Cardiac muscle cell (in vitro differentiated cells and primary cell): ENCODE data around the gene ANKRD6. TPM values are rescaled to one million over a fixed set of nuclear protein-coding genes. Genes with fewer than 3 reads are reported as not detected.
"Not testable (repeated sequence)": the region's sequence is repeated elsewhere in the genome, so short reads cannot be mapped to it uniquely, and the experiment has no call there.

ENCODE experiments used
- DNase-seq, 2 donors: peaks; one replicate each; pipeline versions ENCODE4 v3.0.0 to v3.0.0-alpha.2; 2010 to 2017; ENCODE audit warnings: low read depth in 1 of 2, low spot score in 1 of 2
- H3K27ac ChIP-seq: fragments of 200-600 bp; sonication (generic); 2 replicates; pipeline ENCODE4 v1.5.1; 2016
- H3K27me3 ChIP-seq: fragments of 200-600 bp; sonication (generic); 2 replicates; pipeline ENCODE4 v1.6.0; 2016; ENCODE audit warnings: control low read depth
- H3K36me3 ChIP-seq: fragments of 200-600 bp; sonication (generic); 2 replicates; pipeline ENCODE4 v1.5.1; 2016; ENCODE audit warnings: control low read depth
- H3K4me1 ChIP-seq: fragments of 200-600 bp; sonication (generic); 2 replicates; pipeline ENCODE4 v1.8.1; 2017; ENCODE audit warnings: low read depth, mild to moderate bottlenecking, mixed run types
- H3K4me3 ChIP-seq: fragments of 200-600 bp; sonication (generic); 2 replicates; pipeline ENCODE4 v1.5.1; 2016; ENCODE audit warnings: mild to moderate bottlenecking
- H3K9me3 ChIP-seq: fragments of 200-600 bp; sonication (generic); 2 replicates; pipeline ENCODE4 v1.5.1; 2017; ENCODE audit warnings: low read depth, mild to moderate bottlenecking, control low read depth
- polyA plus RNA-seq: library from polyadenylated mRNA; unstranded; fragments of >200 nt; fragmentation: Nextera tagmentation; extraction: Ambion mirVana; gene quantifications from 2 replicates; pipeline ENCODE4 v1.2.1, GENCODE V29; 2016
- total RNA-seq: library from RNA; depleted of rRNA; stranded (reverse); fragments of >200 nt; gene quantifications from 2 replicates; pipeline ENCODE4 v1.2.3, GENCODE V29; 2016
- TF ChIP-seq, protein P1 (sequence below): IDR thresholded peaks from 2 replicates; pipeline ENCODE4 v1.5.1; 2012; ENCODE audit warnings: low read depth, mild to moderate bottlenecking, low read length

The ANKRD6 gene
- total and polyA plus RNA-seq, 2 experiments from 2014 or later, result 10.3 to 21.5 TPM

DNA sequence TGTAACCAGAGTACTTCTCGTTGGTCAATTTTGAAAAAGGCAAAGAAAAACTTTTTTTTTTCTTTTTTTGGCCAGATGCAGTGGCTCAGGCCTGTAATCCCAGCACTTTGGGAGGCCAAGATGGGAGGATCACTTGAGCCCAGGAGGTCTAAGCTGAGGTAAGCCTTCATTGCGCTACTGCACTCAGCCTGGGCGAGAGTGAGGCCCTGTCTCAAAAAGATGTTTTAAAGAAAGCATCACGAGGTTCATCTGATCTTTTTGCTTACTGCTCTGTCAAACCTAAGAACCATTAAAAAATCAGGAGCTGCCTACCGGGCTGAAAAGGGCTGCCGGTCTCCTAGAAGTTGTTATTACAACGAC lies 205.0 kb downstream of the ANKRD6 start:
- TF ChIP-seq, protein P1, sequence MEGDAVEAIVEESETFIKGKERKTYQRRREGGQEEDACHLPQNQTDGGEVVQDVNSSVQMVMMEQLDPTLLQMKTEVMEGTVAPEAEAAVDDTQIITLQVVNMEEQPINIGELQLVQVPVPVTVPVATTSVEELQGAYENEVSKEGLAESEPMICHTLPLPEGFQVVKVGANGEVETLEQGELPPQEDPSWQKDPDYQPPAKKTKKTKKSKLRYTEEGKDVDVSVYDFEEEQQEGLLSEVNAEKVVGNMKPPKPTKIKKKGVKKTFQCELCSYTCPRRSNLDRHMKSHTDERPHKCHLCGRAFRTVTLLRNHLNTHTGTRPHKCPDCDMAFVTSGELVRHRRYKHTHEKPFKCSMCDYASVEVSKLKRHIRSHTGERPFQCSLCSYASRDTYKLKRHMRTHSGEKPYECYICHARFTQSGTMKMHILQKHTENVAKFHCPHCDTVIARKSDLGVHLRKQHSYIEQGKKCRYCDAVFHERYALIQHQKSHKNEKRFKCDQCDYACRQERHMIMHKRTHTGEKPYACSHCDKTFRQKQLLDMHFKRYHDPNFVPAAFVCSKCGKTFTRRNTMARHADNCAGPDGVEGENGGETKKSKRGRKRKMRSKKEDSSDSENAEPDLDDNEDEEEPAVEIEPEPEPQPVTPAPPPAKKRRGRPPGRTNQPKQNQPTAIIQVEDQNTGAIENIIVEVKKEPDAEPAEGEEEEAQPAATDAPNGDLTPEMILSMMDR, result no peak
- peak overlapping the region; percentile 74 for H3K27ac ChIP-seq
- no peaks in the 10 kb centered on the region for H3K4me1 ChIP-seq
- no peak for DNase-seq
- H3K9me3 ChIP-seq, result no peaks in the 10 kb centered on the region
- H3K4me3 ChIP-seq, result peak overlapping the region; percentile 59
- no peaks in the 10 kb centered on the region for H3K27me3 ChIP-seq
- peaks cover 2% of the 10 kb centered on the region for H3K36me3 ChIP-seq

DNA sequence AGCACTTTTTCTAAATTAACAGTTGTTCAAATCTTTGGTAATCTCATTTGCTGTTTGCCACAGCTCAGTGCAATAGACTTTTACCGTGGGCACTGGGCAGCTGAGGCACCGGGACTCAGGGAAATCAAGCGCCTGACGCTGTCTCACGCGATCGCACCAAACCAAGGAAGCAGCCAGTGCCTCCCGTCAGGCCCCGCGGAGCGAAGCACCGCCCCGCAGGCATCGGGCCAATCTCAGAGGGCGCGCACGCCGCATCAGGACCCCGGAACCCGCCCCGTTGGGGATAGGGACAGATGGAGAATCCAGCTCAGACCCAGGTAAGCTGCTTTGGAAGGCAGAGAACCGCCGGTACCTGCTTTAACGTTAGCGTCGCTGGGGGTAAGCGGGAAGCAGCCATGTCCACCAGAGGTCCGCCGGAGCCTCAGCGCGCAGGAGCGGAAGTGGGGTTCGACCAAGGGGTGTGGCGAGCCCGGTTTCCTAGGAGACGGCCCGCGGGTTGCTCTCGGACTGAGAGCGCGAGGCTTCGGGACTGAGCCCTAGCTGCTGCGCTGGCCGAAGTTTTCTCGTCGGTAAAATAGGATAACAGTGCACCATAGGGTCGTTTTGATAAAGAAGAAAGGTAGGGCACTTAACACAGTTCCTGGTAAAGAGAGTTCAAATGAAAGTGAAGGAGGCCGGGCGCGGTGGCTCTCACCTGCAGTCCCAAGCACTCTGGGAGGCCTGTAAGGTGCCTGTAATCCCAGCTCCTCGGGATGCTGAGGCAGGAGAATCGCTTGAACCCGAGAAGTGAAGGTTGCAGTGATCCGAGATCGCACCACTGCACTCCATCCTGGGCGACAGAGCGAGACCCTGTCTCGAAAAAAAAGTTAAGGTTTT lies 205.6 kb downstream of the ANKRD6 start, which contains the start of gene LYRM2:
TSS of gene LYRM2 (minus strand) at position 428 of the 876 bp plus-strand sequence. CDS start at position 397, 31 bp downstream.
- Histone ChIP-seq H3K36me3 (peaks cover 2% of the 10 kb centered on the region), H3K4me3 (peak within 1 kb of the TSS; percentile 59), H3K27me3 (no peaks in the 10 kb centered on the region), H3K9me3 (no peaks in the 10 kb centered on the region), H3K27ac (peak within 1 kb of the TSS; percentile 74), H3K4me1 (no peaks in the 10 kb centered on the region)
- DNase-seq, result peak; percentile 95 to 96
- TF ChIP-seq, protein P1, result no peak

DNA sequence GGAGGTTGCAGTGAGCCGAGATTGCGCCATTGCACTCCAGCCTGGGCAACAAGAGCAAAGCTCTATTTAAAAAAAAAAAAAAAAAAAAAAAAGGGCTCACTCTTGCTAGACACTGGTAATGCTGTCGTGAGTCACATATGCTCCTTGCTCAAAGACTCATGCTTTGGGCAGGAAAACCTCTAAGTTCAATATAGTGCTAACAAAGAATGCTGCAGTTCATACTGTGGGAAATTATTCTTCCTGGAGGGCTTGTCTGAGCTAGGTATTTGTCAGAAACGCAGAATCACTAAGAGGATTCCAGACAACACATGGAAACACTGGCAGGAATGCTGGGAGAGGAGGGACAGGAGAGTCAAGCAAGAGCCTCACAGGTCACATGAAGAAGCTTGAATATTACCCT lies 207.9 kb downstream of the ANKRD6 start:
- H3K36me3 ChIP-seq, result peaks cover 10% of the 10 kb centered on the region
- no peak overlapping the region for H3K4me3 ChIP-seq
- no peak overlapping the region for H3K27ac ChIP-seq
- TF ChIP-seq, protein P1, result no peak
- no peak for DNase-seq
- H3K27me3 ChIP-seq, result no peaks in the 10 kb centered on the region
- no peaks in the 10 kb centered on the region for H3K9me3 ChIP-seq
- no peaks in the 10 kb centered on the region for H3K4me1 ChIP-seq

DNA sequence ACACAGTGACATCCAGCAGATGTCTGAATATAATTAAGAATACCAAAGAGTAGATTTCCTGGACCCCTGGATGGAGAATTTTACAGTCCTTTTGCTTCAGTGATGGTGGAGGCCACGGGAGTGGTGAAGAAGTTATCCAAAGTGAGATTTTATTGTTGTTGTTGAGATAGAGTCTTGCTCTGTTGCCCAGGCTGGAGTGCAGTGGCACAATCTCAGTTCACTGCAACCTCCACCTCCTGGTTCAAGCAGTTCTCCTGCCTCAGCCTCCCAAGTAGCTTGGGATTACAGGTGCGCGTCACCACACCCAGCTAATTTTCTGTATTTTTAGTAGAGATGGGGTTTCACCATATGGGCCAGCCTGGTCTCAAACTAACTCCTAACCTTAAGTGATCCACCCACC lies 208.6 kb downstream of the ANKRD6 start:
- DNase-seq, H3K27me3 ChIP-seq, H3K4me3 ChIP-seq, H3K4me1 ChIP-seq, H3K9me3 ChIP-seq, H3K27ac ChIP-seq: not testable (repeated sequence)
- H3K36me3 ChIP-seq, result peaks cover 12% of the 10 kb centered on the region

DNA sequence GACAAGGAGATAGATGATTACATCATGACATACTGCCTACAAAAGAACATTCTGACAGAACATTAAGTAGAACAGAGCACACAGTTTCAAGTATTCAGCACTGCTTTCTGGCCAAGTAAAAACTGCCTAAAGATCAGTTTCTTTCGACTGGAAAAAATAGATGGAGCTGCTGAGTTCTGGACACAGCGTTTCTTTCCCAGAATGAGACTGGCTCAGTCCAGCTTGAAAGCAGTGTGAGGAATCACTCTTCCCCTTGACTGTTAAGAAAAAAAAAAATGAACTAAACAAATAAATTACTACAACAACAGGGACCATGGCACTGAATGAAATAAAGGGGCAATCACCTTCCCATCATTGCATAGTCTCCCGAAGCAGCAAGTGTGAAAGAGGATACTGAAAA lies 210.0 kb downstream of the ANKRD6 start:
- H3K4me3 ChIP-seq, result no peak overlapping the region
- TF ChIP-seq, protein P1, result no peak
- no peak for DNase-seq
- no peaks in the 10 kb centered on the region for H3K4me1 ChIP-seq
- no peaks in the 10 kb centered on the region for H3K27me3 ChIP-seq
- H3K9me3 ChIP-seq, result no peaks in the 10 kb centered on the region
- H3K27ac ChIP-seq, result no peak overlapping the region
- peaks cover 25% of the 10 kb centered on the region for H3K36me3 ChIP-seq

DNA sequence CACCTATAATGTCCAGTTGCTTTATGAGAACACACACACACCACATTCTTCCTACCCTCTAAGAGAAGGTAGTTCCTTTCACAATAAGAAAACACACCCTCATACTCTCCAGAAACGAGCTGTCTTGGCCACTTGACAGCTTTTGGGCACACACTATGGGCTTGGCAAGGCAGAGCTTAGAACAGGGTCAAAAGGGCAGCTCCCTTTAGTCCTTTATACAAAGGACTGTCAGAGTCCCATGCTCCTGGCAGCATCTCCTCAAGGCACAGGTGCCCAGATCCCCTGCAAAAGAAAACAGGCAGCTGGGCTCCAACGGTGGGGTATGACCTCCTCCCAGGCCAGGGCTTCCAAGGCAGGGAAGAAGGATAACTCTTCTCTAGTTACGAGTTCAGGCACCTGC lies 210.5 kb downstream of the ANKRD6 start:
- Histone ChIP-seq H3K27me3 (no peaks in the 10 kb centered on the region), H3K36me3 (peaks cover 28% of the 10 kb centered on the region), H3K4me3 (no peak overlapping the region), H3K27ac (no peak overlapping the region), H3K9me3 (no peaks in the 10 kb centered on the region), H3K4me1 (no peaks in the 10 kb centered on the region)
- DNase-seq, result no peak
- TF ChIP-seq, protein P1, result no peak
